GM19467 (cell line): Measurements from ENCODE around the gene TCP1.
A peak's percentile ranks its signal among the peaks of the same experiment; 100 is the strongest.
"Not testable (repeated sequence)": the region's sequence is repeated elsewhere in the genome, so short reads cannot be mapped to it uniquely, and the experiment has no call there.

Source experiments
- ATAC-seq: cut with Tn5 transposase; IDR thresholded peaks from one replicate; pipeline ENCODE4 v1.9.1; 2021; ENCODE audit warnings: mild to moderate bottlenecking, moderate library complexity; ENCODE audit not compliant: unreplicated experiment

The TCP1 gene

DNA sequence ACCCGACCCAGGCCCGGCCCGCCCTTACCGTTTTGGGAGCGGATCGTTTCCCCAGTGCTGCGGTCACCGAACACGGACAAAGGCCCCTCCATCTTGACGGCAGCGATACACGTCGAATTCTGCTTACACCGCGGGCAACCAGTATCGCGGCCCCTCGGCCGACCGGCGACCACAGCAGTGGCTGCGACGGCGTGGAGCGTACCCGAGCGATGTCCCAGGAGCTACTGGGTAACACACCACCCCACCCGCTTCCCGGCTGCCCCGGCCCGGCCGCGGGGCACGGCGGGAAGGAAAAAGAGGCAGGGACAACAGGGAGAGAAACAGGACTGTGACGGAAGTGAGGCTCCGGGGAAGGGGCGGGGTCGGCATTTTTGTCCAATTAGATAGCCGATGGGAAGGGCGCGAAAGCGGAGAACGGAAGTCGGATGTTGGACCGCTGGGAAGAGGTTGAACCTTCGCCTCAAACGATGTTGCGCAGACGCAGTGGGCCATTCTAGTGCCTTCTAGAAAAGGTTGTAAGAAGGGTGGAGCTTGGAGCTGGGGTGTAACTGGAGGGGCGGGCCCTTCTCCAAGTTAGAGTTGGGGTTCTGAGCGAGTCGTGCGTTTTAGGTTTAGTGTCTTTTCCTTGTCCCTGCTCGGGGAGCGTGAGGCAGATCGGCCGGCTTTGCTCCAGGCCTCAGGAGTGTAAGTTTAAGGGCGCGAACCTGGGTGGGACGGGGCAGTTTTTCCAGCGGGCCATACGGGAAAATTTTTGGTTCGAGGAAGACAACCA is at the start of gene TCP1:
TCP1 (minus strand) TSS at position 226 of the 772 bp plus-strand sequence; CDS start at position 92, 134 bp downstream.
- peak; percentile 69 for ATAC-seq

DNA sequence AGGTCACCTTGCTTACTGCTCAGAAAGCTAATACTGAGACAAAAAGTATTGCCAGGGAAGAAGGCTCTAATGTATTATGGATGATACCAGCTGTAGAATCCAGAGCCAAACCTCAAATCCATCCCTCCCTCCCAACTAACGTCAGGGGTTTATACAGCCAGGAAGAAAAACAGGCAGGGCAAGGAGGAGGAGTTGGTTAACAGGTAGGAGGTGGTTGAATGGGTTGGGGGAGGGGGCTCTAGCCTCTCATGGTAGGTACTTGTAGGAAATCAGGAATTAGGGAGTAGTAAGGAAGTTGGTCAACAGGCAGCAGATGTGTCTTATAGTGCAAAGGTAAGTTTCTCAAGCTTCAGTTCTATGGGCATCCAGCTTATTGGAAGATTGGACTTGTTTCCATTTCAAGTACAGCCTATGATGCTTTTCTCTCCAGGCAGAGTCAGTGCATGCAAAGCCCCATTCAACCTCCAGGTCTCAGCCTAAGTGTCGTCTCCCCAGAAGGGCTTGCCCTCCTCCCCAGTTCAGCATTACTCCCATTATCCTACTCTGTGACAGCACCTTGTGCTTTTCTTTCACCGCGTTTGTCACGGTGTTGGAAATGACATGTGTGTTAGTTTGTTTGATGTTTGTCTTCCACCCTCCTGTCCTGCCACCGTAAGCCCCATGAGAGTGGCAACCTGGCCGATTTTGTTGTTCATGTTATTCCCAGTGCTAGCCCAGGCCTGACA is 48.8 kb upstream of the TCP1 start:
- no peak for ATAC-seq

DNA sequence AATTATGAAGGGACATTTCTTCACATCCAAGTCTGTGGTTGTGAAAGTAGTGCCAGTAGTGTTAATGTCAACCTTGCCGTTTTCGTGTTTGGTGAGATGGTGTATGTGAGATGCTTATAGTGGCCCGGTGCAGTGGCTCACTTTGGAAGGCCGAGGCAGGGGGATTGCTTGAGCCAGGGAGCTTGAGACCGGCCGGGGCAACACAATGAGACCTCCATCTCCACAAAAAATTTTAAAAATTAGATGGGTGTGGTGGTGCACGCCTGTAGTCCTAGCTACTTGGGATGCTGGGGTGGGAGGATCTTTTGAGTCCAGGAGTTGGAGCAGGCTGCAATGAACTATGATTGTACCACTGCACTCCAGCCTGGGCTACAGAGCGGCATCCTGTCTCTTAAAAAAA is 48.1 kb upstream of the TCP1 start:
- no peak for ATAC-seq

DNA sequence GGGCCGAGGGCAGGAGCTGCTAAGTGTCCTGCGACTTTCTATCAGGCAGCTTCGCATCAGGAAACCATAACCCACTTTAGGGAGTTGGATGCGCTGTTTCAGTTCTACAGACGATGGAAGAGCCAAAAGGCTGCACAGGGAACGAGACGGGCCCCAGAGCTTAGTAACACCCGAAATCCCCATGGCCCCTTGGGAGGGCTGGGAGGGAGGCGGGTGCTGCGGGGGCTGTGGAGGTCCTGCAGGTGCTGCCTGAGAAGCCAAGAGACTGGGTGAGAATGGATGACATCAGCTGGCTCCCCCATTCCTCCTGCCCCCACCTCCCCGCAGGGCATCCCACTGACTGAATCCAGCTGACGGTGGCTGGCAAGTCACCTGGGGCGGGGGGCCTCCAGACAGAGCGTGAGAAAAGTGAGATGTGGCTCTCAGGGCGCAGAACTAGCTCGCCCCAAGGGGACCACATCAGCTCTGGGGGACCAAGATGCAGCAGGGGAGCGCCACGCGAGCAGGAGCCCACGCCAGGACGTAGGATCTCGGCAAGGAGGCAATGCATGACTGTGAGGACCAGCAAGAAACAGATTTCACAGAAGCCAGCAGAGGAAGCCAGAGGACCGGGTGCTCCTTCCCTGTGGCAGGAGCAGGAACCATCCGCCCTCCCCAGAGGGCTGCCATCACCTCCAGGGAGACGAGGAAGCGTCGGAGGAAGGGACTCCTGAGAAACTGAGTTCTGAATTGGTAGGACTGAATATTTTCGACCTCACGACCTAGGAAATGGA is 47.5 kb upstream of the TCP1 start:
- no peak for ATAC-seq

DNA sequence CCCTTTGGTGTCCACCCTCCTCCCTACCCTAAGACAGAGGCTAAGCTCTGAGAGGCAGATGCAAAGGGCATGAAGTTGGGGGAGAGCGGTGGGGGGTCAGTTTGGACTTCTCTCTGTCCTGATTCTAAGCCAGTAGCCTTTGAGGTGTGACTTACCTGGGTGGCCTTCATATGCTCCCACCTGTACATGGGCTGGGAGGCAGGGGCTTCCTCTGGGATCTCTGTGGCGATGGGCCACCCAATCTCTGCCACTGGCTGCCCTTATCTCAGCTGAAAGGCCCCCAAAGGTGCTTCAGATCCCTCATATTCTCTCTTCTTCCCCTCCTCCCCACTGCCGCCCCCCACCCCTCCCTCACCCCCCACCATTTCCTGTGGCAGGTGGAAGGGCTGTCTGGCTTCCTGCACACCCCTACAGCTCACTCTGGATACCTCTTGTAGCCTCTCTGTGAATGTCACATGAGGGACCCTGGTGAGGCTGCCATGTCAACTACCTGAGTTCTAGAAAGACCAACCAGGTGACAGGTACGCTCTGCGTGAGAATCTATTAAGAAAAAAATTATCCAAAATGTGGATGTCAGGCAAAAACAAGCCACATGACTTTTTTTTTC is 44.7 kb upstream of the TCP1 start:
- no peak for ATAC-seq

DNA sequence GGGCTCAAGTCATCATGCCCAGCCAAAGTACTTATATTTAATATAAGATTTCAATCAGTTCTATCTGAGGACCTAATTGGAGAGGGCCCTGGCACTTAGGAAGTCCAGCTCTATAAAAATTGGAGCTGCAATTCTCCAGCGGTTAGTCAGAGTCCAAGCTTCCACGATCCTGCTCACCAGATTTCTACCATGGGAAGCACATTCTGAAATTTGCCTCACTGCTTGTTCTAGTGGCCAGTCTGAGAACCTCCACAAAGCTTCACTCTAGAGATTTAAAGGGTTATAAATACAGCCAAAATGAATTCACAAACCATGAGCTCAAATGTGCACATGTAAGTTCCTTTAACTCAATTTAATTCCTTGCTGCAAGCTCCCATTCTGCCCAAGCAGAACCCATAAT is 44.2 kb upstream of the TCP1 start:
- ATAC-seq = no peak

DNA sequence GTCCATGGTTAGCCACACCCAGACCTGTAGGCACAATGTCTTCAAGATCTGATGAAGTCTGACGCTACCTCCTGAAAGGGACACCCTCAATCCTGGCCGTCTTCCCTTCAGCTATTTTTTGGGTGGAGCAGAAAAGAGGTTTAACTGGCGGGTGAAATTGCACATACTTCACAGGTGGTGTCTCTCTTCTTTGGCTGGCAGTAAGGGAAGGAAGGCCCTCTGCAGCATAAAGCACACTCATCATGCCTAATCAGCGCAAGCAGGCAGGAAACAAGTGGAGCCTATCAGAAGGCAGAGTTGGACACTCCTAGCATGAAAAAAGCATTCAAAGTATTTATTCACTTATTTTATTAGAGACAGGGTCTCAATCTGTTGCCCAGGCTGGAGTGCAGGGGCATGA is 43.5 kb upstream of the TCP1 start:
- no peak for ATAC-seq

DNA sequence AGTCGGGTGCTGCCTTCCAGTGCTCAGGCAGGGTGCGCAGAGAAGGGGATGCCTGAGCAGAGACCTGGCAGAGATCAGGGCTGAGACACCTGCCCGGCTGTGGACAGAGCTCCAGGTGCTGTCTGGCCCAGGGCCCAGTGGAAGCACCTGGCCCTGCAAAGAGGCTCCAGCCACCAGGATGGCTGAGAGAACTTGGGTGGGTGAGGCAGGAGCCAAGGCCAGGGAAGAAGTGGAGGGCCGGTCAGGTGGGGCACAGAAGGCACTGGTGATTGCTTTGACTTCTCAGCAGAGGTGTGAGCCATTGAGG is 41.9 kb upstream of the TCP1 start:
- ATAC-seq = no peak

DNA sequence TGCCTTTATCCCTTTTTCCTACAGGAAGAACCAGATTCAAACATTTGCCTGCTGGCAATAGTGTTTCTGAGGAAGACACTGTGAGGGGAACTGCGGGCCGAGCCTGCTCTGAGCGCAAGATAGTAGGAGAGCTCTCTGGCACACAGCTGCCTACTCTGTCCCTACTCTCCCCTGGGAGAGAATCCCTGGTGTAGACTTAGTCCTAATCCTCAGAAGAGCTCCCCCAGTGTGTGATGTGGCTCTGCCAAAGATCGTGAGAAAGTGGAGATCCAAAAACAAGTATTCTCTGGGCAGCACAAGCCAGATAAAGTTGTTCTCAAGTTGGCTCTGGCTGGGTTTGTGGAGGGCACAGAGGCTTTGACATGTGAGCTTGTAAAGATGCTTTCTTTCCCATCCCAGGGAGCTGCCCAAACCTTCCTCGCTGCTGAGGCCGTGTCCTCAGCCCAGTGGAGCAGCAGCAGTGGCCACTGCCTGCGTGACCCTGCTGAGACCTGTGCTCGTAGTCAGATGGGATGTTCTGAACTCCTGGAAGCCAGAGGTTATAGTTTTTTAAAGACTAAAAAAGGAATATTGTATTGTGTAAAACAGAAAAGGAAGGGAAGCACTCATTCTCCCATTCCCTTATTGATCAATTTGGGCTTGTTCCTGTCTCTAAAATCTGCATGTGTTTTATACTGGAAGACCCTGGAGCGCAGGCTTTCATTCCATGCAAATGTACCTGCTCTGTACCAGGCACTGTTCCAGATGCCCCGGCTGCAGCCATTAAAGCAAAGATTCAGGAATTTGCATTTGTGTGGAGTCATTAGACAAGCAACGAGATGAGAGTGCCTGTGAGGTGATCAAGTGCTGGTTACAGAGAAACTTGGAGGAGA is 41.3 kb upstream of the TCP1 start:
- ATAC-seq = no peak

DNA sequence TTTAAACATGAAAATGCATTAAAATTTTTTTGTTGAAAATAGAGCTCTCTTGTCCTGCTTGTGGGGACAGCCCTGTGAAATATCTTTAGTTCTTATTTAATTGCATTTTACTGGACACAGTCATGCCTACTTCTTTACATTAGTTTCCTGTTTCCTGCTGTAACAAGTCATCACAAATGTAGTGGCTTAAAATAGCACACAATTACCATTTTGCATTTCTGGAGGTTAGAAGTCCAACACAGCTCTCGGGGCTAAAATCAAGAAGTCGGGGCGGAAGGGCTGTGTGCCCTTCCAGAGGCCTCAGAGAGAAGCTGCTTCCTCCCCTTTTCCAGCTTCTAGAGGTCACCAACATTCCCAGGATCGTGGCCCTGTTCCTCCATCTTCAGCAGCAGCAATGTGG is 40.1 kb upstream of the TCP1 start:
- no peak for ATAC-seq

DNA sequence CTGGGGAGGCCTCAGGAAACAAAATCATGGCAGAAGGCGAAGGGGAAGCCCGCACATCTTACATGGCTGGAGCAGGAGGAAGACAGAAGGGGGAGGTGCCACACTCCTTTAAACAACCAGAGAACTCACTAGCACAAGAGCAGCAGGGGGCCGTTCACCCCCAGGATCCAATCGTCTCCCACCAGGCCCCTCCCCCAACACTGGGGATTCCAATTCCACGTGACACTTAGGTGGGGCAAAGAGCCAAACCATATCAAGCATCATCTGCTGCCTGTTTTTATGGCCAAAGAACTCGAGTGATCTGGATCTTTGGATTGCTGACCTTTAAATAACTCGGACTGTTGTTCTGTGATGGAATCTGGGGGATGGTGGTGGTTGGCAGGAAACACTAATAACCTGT is 38.7 kb upstream of the TCP1 start:
- no peak for ATAC-seq

DNA sequence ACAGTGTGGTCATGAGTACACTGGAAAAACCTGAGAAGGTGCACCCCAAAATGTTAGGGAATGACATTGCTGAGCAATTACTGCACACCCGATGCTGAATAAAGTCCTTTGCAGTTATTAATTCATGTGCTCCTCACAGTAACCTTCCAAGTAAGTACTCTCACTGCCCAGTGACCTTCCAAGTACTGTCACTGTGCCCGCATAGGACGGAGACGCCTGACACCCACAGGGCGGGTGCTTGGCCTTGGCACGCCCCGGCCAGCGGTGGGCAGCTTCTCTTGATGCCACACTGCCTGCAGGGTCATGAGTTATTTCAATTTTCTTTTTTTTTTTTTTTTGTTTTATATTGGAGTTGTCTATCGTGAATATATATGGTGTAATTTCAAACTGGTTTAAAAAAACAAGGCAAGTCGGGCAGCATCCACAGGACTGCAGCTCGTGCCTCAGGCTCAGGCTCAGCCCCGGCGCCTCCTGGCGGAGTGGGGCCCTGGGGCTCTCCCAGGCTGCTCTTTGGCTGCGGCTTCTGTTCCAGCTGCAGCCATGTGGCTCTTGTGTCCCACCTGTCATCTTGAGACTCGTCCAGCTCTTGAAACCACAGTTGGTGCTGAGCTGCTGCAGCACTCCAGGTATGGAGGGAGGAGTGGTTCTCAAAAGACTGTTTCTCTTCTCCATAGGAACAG is 37.7 kb upstream of the TCP1 start:
- ATAC-seq = no peak

DNA sequence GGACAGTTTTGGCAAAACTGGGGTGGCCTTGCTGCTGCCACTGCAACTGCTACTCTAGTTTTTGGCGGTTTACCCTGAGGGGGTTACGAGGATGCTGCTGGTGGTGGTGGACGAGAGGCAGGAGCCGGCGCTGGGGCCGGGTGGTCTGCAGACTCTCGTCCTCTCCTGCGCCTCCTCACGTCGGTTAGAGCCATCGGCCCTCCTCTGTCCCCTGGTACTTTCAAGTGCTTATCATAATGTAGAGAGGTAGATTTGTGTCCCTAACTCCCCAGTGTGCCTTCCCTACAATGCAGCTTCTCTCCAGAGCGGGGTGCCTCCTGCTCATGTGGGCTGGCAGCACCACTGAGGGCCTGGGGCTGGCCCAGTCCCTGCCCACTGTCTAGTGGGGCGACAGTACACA is 36.6 kb upstream of the TCP1 start:
- ATAC-seq = no peak

DNA sequence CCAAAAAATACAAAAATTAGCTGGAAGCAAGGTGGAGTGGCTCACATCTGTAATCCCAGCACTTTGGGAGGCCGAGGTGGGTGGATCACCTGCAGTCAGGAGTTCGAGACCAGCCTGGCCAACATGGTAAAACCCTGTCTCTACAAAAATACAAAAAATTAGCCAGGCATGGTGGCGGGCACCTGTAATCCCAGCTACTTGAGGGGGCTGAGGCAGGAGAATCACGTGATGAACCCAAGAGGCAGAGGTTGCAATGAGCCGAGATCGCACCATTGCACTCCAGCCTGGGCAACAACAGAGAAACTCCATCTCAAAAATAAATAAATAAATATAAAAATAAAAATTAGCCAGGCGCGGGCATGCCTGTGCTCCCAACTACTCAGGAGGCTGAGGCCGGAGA is 35.3 kb upstream of the TCP1 start:
- ATAC-seq = not testable (repeated sequence)

DNA sequence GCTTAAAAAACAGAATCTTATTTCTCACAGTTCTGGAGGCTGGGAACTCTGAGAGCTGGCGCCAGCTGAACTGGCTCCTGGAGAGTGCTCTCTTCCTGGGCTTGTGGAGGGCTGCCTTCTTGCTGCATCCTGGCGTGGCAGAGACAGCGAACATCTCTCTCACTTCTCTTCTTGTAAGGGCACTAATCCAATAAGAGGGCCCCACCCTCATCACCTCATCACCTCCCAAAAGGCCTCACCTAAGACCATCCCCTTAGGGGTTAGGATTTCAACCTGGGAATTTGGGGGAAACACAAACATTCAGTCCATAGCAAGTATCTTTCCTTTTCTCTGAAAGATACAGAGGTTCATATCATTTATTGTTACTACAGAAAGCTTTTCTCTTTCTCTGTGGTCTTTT is 34.6 kb upstream of the TCP1 start:
- ATAC-seq = no peak

DNA sequence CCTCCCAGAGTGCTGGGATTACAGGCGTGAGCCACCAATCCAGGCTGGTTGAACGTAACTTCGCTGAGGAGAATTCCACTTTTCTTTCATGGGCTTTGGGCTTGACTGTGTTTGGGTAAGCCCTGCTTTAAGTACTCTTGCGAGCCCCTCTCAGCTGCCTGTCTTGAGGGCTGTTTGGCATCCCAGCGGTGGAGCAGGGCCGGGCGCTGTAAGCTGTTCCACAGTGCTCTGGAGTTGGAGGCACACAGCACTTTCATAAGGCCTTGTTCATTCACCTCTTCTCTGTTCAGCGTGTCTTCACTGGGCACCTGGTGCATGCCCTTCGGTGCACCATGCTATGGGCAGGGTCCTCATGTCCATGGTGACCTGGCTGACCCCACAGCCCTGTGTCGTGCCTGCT is 32.3 kb upstream of the TCP1 start:
- no peak for ATAC-seq

DNA sequence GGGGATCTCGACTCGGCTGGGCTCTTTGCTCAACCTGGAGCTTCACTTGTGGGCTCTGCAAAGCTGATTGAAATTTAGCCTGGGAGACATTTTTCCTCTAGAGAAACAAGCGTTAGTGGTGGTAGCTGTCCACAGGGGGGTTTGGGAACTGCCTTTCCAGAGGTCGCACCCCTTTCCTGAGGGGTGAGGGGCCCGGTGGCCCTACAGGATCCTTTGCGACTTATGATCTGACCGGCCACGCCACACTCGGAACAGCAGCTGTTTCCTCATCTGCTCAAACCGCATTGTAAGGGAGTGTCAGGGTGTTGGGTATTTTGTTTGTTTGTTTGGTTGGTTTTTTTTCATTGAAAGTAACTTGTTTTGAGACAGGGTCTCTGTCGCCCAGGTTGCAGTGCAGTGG is 31.7 kb upstream of the TCP1 start:
- no peak for ATAC-seq

DNA sequence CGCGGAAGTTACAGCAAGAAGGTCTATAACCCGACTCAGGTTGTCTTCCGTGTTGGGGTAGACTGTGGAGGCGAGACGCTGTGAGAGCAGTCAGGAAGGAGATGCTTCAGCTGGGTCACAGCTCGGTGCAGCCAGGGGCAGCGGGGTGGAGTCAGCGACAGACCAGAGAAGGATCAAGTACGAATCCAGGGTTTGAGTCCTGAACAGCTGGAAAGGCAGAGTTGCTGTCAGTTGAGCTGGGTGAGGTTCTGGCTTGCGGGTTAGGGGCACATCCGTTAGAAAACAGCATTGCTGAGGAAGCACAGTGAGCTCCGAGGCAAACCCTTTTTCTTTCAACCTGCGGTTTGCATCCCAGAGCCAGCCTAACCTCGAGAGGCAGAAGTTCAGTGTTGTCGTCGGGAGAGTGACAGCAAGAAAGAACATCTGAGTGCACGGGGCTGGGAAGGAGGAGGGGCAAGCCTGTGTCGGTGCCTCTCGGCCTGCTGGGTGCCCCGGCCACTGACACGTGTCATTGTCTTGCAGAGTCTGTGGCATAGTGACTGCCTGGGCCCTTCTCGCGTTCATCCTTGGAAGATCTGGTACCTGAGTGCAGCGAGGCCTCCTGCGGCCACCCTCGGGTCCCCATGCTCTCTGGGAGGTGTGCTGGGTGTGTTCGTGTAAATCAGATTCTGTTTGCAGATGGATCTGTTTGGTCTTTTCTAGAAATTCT is 30.7 kb upstream of the TCP1 start:
- ATAC-seq = peak; percentile 60

DNA sequence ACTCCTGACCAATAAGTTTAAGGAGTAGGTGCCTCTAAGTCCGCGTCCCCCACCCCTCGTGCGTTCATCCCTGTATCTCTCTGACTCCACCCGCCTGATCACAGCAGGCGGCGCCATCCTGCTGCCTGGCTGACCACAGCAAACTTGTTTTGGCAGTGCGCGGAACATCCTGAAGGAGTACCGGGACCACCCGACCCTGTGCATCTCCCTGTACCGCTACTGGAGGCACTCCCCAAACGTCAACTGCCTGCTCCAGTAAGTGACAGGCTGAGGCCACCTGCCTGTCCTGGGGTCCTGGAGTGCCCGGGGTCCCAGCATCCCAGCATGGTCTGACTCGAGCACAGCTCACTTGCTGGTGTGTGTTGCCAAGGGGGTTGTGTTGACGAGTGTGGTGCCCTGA is 29.7 kb upstream of the TCP1 start:
- no peak for ATAC-seq
